ENCODE data around the gene MYB.

- TF ChIP-seq CTCF (IDR thresholded peaks at IDR 0.05): no peak
- no peak for TF ChIP-seq EMX1 (CRISPR knock-in tag; IDR thresholded peaks at IDR 0.05)
- TF ChIP-seq, protein P1, sequence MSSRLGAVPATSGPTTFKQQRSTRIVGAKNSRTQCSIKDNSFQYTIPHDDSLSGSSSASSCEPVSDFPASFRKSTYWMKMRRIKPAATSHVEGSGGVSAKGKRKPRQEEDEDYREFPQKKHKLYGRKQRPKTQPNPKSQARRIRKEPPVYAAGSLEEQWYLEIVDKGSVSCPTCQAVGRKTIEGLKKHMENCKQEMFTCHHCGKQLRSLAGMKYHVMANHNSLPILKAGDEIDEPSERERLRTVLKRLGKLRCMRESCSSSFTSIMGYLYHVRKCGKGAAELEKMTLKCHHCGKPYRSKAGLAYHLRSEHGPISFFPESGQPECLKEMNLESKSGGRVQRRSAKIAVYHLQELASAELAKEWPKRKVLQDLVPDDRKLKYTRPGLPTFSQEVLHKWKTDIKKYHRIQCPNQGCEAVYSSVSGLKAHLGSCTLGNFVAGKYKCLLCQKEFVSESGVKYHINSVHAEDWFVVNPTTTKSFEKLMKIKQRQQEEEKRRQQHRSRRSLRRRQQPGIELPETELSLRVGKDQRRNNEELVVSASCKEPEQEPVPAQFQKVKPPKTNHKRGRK (CRISPR knock-in tag; IDR thresholded peaks at IDR 0.05; ENCODE audit: borderline replicate concordance): no peak
Measured at GRCh38 chr6:135233686-135234491, 52.8 kb downstream of the MYB start.

Data from WTC11 (cell line).